GM19238 (cell line): Measurements from ENCODE around the gene URI1.
"Not testable (repeated sequence)": the region's sequence is repeated elsewhere in the genome, so short reads cannot be mapped to it uniquely, and the experiment has no call there.

ENCODE experiments used
- DNase-seq: peaks from one replicate; pipeline ENCODE4 v3.0.0; 2011; ENCODE audit warnings: low spot score; ENCODE audit not compliant: insufficient read length

Gene URI1, protein sequence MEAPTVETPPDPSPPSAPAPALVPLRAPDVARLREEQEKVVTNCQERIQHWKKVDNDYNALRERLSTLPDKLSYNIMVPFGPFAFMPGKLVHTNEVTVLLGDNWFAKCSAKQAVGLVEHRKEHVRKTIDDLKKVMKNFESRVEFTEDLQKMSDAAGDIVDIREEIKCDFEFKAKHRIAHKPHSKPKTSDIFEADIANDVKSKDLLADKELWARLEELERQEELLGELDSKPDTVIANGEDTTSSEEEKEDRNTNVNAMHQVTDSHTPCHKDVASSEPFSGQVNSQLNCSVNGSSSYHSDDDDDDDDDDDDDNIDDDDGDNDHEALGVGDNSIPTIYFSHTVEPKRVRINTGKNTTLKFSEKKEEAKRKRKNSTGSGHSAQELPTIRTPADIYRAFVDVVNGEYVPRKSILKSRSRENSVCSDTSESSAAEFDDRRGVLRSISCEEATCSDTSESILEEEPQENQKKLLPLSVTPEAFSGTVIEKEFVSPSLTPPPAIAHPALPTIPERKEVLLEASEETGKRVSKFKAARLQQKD

DNA sequence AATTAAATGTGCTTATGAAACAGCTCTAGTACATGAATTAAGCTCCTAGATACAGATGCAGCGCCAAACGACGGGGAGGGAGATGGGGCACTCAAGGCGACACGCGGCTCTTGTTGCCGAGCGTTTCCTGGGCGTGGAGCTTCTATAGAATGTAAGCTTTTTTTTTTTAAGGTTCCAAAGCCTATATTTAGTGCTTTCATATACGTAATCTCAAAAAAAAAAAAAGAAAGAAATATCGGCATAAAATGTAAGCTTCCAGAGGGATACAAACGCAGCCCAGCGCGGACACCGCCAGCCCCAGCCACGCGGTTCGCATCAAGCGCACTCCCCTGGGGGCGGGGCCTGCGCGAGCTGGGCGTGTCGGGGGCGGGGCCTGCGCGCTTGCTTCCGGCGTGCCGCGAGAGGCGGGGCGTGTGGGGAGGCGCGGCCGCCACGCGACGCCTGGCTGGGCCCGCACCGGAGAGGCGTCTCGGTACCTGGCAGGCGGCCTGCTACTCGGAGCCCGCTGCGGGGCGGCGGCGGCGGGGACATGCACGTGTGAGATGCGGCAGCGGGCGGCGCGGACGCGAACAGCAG lies at the start of gene URI1:
Gene URI1, plus strand, starts transcription at position 412 of the 576 bp plus-strand sequence. CDS start 309 bp downstream, outside the sequence.
- DNase-seq = peak; percentile 89

DNA sequence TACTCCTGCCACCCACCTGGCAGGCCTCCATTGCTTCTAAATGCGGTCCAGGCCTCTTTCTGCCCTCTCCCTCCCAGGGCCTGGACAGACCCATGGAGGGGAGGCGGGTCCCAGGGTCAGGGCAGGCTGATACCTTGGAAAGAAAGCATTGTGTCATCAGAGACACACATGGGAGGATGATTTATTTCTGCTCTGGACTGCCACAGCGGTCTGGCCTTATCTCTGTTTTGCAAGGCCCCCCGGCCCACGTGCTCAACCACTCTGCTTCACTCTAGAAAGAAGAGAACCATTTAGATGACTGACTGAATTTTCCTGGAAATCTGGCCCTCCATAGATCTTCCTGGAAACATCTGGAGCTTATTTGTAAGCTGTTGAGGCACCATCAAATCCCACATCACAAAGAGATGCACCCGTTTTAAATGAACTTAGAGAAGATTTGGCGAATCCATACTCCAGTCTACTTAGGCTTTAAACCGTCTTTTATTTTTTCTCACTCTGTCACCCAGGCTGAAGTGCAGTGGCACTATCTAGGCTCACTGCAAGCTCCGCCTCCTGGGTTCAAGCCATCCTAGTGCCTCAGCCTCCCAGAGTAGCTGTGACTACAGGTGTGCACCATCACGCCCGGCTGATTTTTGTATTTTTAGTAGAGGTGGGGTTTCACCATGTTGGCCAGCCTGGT lies 48.3 kb upstream of the URI1 start:
- DNase-seq = no peak

DNA sequence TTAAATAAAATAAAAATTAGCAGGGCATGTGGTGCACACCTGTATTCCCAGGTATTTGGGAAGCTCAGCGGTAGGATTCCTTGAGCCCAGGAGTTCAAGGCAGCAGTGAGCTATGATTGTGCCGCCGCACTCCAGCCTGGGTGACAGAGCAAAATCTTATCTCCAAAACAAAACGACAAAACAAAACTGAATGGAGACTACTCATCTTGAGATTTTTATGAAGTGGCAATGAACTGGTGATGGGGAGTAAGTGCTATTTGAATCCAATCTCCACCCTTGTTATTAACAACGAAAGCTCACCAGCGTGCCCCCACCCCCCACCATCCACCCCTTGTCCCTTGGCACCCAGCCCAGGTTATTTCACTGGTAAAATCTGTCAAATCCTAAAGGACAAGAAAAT lies 45.2 kb upstream of the URI1 start:
- DNase-seq = no peak

DNA sequence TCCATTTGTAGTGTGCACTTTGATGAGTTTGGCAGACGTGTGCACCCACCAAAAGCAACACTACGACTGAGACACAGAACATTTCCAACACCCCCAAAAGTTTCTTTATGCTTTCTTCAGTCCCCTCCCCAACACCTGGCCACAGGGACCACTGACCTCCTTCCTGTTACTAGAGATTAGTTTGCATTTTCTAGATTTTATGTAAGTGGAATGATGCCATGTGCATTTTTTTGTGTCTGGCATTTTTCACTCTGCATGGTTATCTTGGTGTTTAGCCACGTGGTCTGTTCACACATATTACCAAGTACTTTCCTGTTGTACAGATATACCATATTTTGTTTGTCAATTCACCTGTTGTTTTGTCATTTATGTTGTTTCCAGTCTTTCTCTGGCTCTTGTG lies 44.6 kb upstream of the URI1 start:
- no peak for DNase-seq

DNA sequence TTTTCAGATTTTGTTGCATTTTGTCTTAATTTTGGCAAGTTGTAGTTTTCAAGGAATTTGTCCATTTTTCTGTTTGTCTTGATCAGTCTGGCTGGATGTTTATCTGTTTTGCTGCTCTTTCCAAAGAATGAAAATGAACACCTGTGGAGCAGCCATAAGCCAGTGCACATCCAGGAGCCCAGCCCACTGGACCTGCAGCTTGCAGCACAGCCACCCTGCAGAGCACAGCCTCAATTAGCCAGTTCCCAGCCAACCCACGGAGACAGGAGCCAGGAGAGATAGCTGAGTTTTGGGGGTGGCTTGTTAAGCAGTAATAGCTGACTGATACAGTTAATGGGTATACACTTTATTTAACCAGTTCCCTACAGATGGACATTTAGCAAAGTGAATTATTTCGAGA lies 38.0 kb upstream of the URI1 start:
- no peak for DNase-seq

DNA sequence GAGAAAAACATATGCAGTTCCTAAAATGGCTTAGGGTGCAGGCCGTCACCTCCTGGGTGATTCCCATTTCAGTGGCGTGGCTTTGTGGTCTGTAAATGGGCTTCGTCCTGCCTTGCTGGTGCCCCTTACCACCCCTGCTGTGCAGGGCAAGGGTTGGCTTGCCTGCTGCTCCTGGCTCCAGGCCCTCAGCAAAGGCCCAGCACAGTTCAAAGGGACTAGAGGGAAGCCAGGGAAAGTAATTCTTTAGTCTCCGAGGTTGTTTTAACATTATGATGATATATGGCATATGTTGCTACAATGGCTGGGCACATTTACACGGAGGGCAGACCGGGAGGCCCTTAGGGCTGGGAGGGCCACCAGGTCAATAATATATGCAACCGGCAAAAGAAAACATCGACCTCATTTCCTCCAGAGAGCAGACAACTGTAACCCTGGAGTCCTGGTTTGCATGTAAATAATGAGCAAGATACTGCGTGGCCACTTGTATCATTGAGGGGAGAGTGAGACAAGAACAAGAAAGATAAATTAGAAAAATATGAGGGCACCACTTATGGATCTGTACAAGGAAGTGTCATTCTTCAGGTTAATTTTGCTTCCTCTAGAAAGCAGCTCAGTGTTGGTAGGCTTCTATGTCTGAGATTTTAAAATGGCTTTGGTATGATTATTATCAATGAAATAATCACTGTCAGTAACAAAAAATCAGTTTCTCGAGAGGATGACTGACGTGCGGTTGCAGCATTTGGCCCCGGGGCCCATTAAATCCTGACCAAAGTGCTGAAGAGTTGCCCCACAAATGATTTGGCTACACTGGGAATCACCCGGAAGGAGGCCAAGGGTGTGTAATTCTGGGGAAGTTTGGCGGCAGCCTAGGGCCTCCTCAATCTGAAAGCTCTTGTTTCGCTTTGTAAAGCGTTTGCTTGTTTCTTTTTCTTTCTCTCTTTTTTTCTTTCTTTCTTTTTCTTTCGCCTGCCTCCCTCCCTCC lies 32.8 kb upstream of the URI1 start:
- no peak for DNase-seq

DNA sequence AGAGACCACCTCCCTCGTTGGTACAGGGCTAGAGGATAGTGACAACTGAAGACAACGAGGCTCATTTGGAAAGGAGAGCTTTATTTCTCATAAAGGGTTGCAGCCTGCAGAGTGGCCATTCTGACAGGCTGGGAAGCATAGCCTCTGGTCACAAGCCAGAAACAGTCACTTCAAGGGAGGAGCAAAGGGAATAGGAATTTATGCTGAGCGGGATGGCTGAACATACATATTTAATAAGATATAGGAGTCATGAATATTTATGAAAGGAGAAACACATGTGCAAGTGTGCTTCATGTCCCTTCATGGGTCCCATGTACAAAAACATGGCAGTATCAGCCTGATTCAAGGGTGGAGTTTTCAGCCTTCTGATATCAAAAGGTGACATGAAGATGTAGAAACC lies 27.1 kb upstream of the URI1 start:
- DNase-seq = no peak

DNA sequence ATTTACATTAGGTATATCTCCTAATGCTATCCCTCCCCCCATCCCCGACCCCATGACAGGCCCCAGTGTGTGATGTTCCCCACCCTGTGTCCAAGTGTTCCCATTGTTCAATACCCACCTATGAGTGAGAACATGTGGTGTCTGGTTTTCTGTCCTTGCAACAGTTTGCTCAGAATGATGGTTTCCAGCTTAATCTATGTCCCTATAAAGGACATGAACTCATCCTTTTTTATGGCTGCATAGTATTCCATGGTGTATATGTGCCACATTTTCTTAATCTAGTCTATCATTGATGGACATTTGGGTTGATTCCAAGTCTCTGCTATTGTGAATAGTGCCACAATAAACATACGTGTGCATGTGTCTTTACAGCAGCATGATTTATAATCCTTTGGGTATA lies 26.2 kb upstream of the URI1 start:
- DNase-seq = not testable (repeated sequence)

DNA sequence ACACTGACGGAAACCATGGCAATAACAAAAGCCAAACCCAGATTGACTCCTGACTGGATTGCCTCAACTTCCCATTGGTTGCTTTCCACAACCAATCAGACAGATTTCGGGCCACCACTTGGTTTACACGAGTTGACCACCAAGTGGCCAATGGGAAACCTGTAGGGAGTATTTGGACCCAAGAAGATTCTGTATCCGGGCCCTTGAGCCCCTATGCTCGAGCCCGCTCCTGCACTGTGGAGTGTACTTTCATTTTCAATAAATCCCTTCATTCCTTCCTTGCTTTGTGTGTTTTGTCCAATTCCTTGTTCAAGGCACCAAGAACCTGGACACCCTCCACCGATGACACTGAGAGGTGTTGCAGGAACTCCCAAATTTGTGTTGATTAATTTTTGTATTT lies 24.1 kb upstream of the URI1 start:
- no peak for DNase-seq

DNA sequence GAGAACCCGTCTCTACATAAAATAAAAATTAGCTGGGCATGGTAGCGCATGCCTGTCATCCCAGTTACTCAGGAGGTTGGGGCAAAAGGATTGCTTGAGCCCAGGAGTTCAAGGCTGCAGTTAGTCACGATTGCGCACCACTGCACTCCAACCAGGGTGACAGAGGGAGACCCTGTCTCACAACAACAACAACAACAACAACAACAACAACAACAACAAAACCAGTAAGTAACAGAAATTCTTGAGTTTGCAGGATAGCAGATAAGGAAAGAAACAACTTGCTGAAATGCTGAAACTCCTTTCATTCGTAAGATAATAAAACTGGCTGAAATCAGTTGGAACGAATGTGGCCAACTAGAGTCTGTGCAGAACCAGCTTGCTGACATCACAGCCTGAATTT lies 23.1 kb upstream of the URI1 start:
- DNase-seq = no peak

DNA sequence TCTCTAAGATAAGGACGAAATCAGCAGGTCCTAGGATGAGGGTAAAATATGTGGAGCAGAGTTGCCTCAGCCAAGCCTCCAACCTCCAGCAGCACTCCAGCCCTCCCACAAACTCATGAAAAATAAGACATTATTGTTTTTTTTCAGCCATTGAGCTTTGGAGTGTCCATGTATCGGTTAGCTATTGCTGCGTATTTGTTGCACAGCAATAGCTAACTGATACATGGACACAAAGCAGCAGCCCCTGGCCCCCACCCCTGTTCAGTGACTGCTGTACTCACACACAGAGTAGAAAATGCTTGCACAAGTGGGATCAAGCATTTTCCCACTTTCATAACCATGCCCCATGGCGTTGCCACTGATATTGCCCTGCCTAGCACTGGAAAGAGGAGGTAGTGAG lies 19.1 kb upstream of the URI1 start:
- no peak for DNase-seq

DNA sequence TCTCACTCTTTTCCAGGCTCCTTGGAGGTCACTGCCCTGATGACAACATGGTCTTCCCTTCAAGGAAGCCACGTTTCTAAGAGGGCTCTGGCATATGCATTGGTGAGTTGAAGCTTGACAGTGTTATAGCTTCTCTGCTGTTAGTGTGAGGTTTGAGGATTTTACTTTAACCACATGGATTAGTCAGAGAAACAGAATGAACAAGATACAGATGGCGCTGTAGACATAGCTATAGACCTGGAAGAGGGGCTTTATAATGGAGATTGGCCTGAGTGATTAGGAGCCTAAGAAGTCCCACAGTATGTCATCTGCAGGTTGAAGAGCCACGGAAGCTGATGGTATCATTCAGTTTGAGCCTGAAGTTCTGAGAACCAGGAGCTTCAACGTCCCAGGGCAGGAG lies 18.4 kb upstream of the URI1 start:
- no peak for DNase-seq

DNA sequence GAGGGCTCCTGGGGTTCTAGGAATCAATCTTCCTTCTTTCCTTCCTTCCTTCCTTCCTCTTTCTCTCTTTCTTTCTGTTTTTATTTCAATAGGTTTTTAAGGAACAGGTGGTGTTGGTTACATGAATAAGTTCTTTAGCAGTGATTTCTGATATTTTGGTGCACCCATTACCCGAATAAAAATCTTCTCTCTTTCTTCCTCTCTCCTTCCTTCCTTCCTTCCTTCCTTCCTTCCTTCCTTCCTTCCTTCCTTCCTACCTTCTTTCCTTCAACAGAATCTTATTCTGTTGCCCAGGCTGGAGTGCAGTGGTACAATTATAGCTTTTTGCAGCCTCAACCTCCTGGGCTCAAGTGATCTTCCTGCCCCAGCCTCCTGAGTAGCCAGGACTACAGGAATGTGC lies 16.0 kb upstream of the URI1 start:
- no peak for DNase-seq

DNA sequence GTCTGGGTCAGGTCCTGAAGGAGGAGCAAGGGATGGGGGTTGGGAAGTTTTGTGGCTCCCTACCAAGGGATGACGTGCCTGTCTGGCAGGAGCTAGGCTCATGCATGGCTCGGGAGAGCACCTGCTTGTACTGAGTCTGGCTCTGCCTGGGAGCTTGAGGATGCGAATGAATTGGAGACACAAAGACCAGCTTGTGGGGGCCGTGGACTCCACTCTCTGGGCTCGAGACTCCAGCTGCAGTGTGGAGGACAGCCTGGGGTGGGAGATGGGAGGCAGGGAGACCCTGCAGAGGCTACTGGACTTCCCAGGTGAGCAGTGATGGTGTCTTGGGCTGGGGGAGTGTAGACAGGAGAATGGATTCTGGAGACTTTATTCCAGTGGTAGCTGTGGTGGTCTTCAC lies 15.2 kb upstream of the URI1 start:
- DNase-seq = no peak

DNA sequence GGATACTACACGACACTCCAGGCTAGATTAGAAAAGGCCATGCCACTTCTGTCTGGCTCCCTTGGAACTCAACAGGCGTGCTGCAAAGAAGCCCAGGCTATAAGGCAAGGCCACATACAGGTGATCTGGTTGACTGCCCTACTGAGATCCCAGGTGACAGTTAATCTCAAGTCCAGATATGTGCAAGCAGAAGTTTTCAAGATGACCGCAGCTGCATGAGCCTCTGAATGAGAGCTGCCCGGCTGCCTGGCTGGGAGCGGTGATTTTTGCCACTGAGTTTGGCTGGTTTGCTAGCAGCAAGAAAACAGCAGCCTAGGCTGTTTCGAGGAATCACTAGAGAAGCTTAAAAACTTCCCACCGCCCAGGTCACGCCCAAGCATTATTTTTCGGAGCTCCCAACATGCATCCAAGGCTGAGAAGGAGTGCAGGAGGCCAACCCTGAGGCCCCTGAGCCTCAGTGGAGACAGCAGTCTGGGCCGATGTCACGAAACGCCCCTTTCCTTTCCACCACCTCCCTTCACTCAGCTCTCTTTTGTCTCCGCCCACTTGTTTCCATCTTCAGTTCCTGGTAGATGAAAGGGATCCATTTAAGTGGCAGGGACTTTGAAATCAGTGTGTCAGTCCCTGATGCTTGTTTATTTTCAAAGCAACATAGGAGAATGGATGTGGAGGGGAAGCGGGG lies 14.0 kb upstream of the URI1 start:
- DNase-seq = peak; percentile 24

DNA sequence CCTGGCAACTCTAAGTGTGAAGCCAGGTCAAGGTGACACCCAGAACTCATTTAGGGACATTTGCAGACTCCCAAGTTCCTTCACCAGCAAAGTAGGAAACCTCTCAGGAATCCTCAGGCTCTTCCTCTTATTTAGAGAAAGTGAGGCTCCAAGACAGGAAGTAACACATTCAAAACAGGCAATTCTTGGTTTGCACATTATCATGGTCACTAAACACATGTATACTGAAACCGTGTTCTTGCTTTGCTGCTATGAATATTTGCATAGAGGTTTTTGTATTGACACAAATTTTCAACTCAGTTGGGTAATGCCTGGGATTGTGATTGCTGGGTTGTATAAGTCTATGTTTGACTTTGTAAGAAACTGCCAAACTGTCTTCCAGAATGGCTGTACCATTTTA lies 13.2 kb upstream of the URI1 start:
- DNase-seq = peak; percentile 35

DNA sequence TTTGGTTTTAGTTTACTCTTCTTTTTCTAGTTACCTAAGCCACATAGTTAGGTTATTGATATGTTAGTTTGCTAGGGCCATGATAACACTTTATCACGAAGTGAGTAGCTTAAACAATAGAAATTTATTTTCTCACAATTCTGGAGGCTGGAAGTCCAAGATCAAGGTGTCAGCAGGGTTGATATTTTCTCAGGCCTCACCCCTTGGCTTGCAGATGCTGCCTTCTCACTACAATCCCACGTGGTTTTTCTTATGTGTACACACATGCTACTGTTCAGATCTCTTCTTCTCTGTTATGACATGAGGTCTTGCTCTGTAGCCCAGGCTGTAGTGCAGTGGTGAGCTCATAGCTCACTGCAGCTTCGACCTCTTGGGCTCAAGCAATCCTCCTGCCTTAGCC lies 7.8 kb upstream of the URI1 start:
- no peak for DNase-seq

DNA sequence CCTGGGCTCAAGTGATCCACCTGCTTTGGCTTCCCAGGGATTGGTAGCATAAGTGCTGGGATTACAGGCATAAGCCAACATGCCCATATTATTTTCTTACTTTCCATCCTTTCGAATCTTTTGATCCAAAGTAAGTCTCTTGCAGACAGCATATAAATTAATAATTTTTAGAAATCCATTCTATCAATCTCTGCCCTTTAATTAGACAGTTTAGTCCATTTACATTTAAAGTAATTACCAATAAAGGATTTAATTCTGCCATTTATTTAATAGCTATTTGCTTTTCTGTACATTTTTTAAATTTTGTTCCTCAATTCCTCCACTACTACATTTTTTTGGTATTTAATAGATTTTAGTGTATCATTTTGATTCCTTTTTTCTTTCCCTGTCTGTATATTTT lies 7.3 kb upstream of the URI1 start:
- no peak for DNase-seq

DNA sequence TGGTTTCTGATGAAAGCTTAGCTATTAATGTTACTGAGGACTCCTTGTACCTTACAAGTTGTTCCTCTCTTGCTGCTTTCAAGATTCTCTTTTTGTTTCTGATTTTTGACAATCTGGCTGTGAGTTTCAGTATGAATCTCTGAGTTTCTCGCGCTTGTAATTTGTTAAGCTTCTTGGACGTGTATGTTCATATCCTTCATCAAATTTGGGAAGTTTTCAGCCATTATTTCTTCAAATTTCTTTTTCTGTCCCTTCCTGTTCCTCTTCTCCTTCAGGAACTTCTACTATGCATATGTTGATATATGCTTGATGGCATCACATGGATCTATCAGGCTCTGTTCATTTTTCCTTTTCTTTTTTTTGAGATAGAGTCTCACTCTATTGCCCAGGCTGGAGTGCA lies 5.6 kb upstream of the URI1 start:
- DNase-seq = no peak

DNA sequence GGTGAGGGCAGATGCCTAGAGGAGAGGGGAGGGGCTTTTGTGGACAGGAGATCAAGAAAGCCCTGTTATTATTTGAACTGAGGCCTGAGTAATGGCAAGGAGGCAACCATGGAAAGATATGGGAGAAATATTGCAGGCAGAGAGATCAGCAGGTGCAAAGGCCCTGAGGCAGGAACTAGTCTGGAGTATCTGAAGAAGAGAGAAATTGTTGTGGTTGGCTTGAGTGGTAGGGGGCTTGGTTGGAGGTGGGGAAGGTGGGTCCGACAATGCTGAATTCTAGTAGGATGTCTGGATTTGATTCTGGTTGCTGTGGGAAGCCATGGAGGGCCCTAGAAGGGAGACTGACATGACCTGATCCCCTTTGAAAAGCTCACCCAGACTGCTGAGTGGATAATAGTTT lies 2.4 kb upstream of the URI1 start:
- no peak for DNase-seq
